ENCODE data around the gene HERC2. TPM values are rescaled to one million over a fixed set of nuclear protein-coding genes. Genes with fewer than 3 reads are reported as not detected.
"Not testable (repeated sequence)": the region's sequence is repeated elsewhere in the genome, so short reads cannot be mapped to it uniquely, and the experiment has no call there.

HERC2 gene
- total and polyA plus RNA-seq, 7 experiments from 2014 or later = 5.5 to 60.4 (median 42.0) TPM

GRCh38 chr15:28178290-28178689 lies 143.7 kb downstream of the HERC2 start:
- Mint-ChIP-seq H3K27me3 (no peaks in the 10 kb centered on the region), H3K4me3 (peak overlapping the region in 1 of 10 donors; percentile 38), H3K27ac (peak overlapping the region in 2 of 9 donors; percentile 80 to 92), H3K4me1 (peaks cover 0 to 15% (median 0%) of the 10 kb centered on the region in 7 donors), H3K36me3 (peaks cover 9 to 71% (median 30%) of the 10 kb centered on the region in 5 donors), H3K9me3 (no peaks in the 10 kb centered on the region)
- ATAC-seq = no peak
- Histone ChIP-seq H3K4me3 (ENCODE audit: low read length) (no peak overlapping the region), H3K4me1 (ENCODE audit: control insufficient read depth in 2 of 2, insufficient read depth in 2 of 2, low read length in 2 of 2) (no peaks in the 10 kb centered on the region), H3K36me3 (ENCODE audit: control insufficient read depth in 2 of 3, insufficient read depth in 3 of 3, low read length in 3 of 3) (peaks cover 0 to 15% (median 4%) of the 10 kb centered on the region in 3 experiments), H3K9me3 (ENCODE audit: control insufficient read depth in 2 of 3, low read length in 3 of 3) (no peaks in the 10 kb centered on the region), H3K27ac (ENCODE audit: low read depth, low read length) (no peak overlapping the region), H3K27me3 (ENCODE audit: control insufficient read depth in 2 of 2, insufficient read depth in 2 of 2, low read length in 2 of 2) (no peaks in the 10 kb centered on the region)
- DNase-seq = no peak
- CTCF ChIA-PET = no interaction called here
- POLR2A ChIA-PET = no interaction called here
- intact Hi-C loops (cut with micrococcal nuclease) = no loop called here

GRCh38 chr15:28169366-28169765 lies 152.6 kb downstream of the HERC2 start:
- no peaks in the 10 kb centered on the region for H3K9me3 Mint-ChIP-seq
- DNase-seq = no peak
- H3K36me3 Mint-ChIP-seq = peaks cover 25 to 79% (median 52%) of the 10 kb centered on the region in 5 donors
- H3K27me3 Mint-ChIP-seq = no peaks in the 10 kb centered on the region
- H3K4me1 Mint-ChIP-seq = peaks cover 0 to 16% (median 6%) of the 10 kb centered on the region in 7 donors
- H3K27ac ChIP-seq (ENCODE audit: low read depth, low read length) = no peak overlapping the region
- POLR2A ChIA-PET = no interaction called here
- intact Hi-C loops (cut with micrococcal nuclease) = no loop called here
- no peaks in the 10 kb centered on the region for H3K9me3 ChIP-seq (ENCODE audit: control insufficient read depth in 2 of 3, low read length in 3 of 3)
- no peak for ATAC-seq
- H3K4me1 ChIP-seq (ENCODE audit: control insufficient read depth in 2 of 2, insufficient read depth in 2 of 2, low read length in 2 of 2) = no peaks in the 10 kb centered on the region
- CTCF ChIA-PET = no interaction called here
- H3K4me3 ChIP-seq (ENCODE audit: low read length) = no peak overlapping the region
- no peaks in the 10 kb centered on the region for H3K27me3 ChIP-seq (ENCODE audit: control insufficient read depth in 2 of 2, insufficient read depth in 2 of 2, low read length in 2 of 2)
- no peak overlapping the region for H3K27ac Mint-ChIP-seq
- peaks cover 0 to 34% (median 4%) of the 10 kb centered on the region in 3 experiments for H3K36me3 ChIP-seq (ENCODE audit: control insufficient read depth in 2 of 3, insufficient read depth in 3 of 3, low read length in 3 of 3)
- H3K4me3 Mint-ChIP-seq = no peak overlapping the region

GRCh38 chr15:28168405-28169121 lies 153.4 kb downstream of the HERC2 start:
- ATAC-seq = peak; percentile 27
- CTCF ChIA-PET; POLR2A ChIA-PET; intact Hi-C loops (cut with micrococcal nuclease); H3K27me3 Mint-ChIP-seq; H3K9me3 ChIP-seq (ENCODE audit: control insufficient read depth in 2 of 3, low read length in 3 of 3); H3K4me1 ChIP-seq (ENCODE audit: control insufficient read depth in 2 of 2, insufficient read depth in 2 of 2, low read length in 2 of 2); H3K4me3 ChIP-seq (ENCODE audit: low read length); H3K9me3 Mint-ChIP-seq; H3K27ac ChIP-seq (ENCODE audit: low read depth, low read length); DNase-seq; H3K27me3 ChIP-seq (ENCODE audit: control insufficient read depth in 2 of 2, insufficient read depth in 2 of 2, low read length in 2 of 2): not testable (repeated sequence)
- peaks cover 0 to 16% (median 6%) of the 10 kb centered on the region in 7 donors for H3K4me1 Mint-ChIP-seq
- H3K36me3 Mint-ChIP-seq = peaks cover 24 to 79% (median 58%) of the 10 kb centered on the region in 5 donors
- H3K36me3 ChIP-seq (ENCODE audit: control insufficient read depth in 2 of 3, insufficient read depth in 3 of 3, low read length in 3 of 3) = peaks cover 0 to 42% (median 4%) of the 10 kb centered on the region in 3 experiments
- peak overlapping the region in 2 of 9 donors; percentile 30 to 60 for H3K27ac Mint-ChIP-seq
- H3K4me3 Mint-ChIP-seq = peak overlapping the region in 3 of 10 donors; percentile 11 to 68 (median 39)

DNA sequence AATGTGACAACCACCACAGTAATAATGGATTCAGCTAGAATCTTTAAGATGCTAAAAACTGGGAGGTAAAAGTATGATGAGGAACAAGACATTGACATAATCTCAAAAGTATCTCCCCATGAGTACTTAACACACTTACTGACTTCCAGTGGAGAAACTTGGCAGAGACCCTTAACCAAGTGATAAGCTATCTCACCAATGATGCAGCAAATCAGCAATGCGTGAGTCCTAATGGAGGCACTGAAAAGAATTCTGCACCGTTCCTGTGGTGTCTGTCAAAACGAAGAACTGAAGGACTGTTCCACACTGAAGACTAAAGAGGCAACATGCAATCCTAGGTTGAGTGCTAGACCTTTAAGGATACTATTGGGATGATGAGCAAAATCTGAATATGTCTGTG lies 154.9 kb downstream of the HERC2 start:
- Mint-ChIP-seq H3K27me3 (no peaks in the 10 kb centered on the region), H3K4me3 (no peak overlapping the region), H3K4me1 (peaks cover 0 to 16% (median 6%) of the 10 kb centered on the region in 7 donors), H3K27ac (no peak overlapping the region), H3K36me3 (peaks cover 26 to 88% (median 70%) of the 10 kb centered on the region in 5 donors), H3K9me3 (no peaks in the 10 kb centered on the region)
- ATAC-seq (no peak), DNase-seq (no peak)
- no peaks in the 10 kb centered on the region for H3K4me1 ChIP-seq (ENCODE audit: control insufficient read depth in 2 of 2, insufficient read depth in 2 of 2, low read length in 2 of 2)
- POLR2A ChIA-PET = no interaction called here
- H3K9me3 ChIP-seq (ENCODE audit: control insufficient read depth in 2 of 3, low read length in 3 of 3) = no peaks in the 10 kb centered on the region
- H3K4me3 ChIP-seq (ENCODE audit: low read length) = no peak overlapping the region
- peaks cover 4 to 48% (median 8%) of the 10 kb centered on the region in 3 experiments for H3K36me3 ChIP-seq (ENCODE audit: control insufficient read depth in 2 of 3, insufficient read depth in 3 of 3, low read length in 3 of 3)
- intact Hi-C loops (cut with micrococcal nuclease) = no loop called here
- H3K27ac ChIP-seq (ENCODE audit: low read depth, low read length) = no peak overlapping the region
- CTCF ChIA-PET = no interaction called here
- no peaks in the 10 kb centered on the region for H3K27me3 ChIP-seq (ENCODE audit: control insufficient read depth in 2 of 2, insufficient read depth in 2 of 2, low read length in 2 of 2)

GRCh38 chr15:28165791-28166190 lies 156.2 kb downstream of the HERC2 start:
- intact Hi-C loops (cut with micrococcal nuclease) = no loop called here
- Histone ChIP-seq H3K4me3 (ENCODE audit: low read length) (no peak overlapping the region), H3K27ac (ENCODE audit: low read depth, low read length) (no peak overlapping the region), H3K9me3 (ENCODE audit: control insufficient read depth in 2 of 3, low read length in 3 of 3) (no peaks in the 10 kb centered on the region), H3K27me3 (ENCODE audit: control insufficient read depth in 2 of 2, insufficient read depth in 2 of 2, low read length in 2 of 2) (no peaks in the 10 kb centered on the region), H3K36me3 (ENCODE audit: control insufficient read depth in 2 of 3, insufficient read depth in 3 of 3, low read length in 3 of 3) (peaks cover 4 to 52% (median 10%) of the 10 kb centered on the region in 3 experiments), H3K4me1 (ENCODE audit: control insufficient read depth in 2 of 2, insufficient read depth in 2 of 2, low read length in 2 of 2) (no peaks in the 10 kb centered on the region)
- H3K4me1 Mint-ChIP-seq = peaks cover 0 to 16% (median 2%) of the 10 kb centered on the region in 7 donors
- ChIA-PET POLR2A (no interaction called here), CTCF (no interaction called here)
- no peak overlapping the region for H3K4me3 Mint-ChIP-seq
- H3K27me3 Mint-ChIP-seq = no peaks in the 10 kb centered on the region
- no peak overlapping the region for H3K27ac Mint-ChIP-seq
- ATAC-seq (no peak), DNase-seq (no peak)
- peaks cover 26 to 90% (median 72%) of the 10 kb centered on the region in 5 donors for H3K36me3 Mint-ChIP-seq
- no peaks in the 10 kb centered on the region for H3K9me3 Mint-ChIP-seq

DNA sequence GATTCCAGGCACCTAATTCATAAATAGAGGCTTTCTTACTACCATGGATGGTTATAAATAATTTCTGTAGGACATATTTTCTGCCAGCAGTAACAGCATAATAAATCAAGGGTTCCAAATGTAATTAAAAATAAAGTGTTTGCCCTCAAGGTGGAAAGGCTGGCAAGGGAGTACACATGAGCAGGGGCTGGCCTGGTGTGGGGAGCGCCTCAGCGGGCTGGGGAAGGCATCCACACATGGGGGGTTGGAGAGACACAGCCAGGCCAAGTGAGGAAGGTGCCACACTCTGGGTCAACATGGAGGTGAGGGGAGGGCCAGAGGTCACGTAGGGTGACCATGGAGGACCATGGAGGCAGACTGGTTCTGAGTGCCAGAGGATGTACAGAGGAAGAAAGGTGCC lies 157.1 kb downstream of the HERC2 start:
- intact Hi-C loops (cut with micrococcal nuclease) = no loop called here
- H3K4me3 ChIP-seq (ENCODE audit: low read length) = no peak overlapping the region
- Mint-ChIP-seq H3K9me3 (no peaks in the 10 kb centered on the region), H3K27me3 (no peaks in the 10 kb centered on the region), H3K4me3 (no peak overlapping the region), H3K36me3 (peaks cover 29 to 87% (median 69%) of the 10 kb centered on the region in 5 donors), H3K27ac (no peak overlapping the region), H3K4me1 (peaks cover 0 to 16% (median 2%) of the 10 kb centered on the region in 7 donors)
- no peak overlapping the region for H3K27ac ChIP-seq (ENCODE audit: low read depth, low read length)
- CTCF ChIA-PET = no interaction called here
- DNase-seq = no peak
- H3K9me3 ChIP-seq (ENCODE audit: control insufficient read depth in 2 of 3, low read length in 3 of 3) = no peaks in the 10 kb centered on the region
- H3K4me1 ChIP-seq (ENCODE audit: control insufficient read depth in 2 of 2, insufficient read depth in 2 of 2, low read length in 2 of 2) = no peaks in the 10 kb centered on the region
- no peak for ATAC-seq
- no peaks in the 10 kb centered on the region for H3K27me3 ChIP-seq (ENCODE audit: control insufficient read depth in 2 of 2, insufficient read depth in 2 of 2, low read length in 2 of 2)
- H3K36me3 ChIP-seq (ENCODE audit: control insufficient read depth in 2 of 3, insufficient read depth in 3 of 3, low read length in 3 of 3) = peaks cover 4 to 52% (median 10%) of the 10 kb centered on the region in 3 experiments
- POLR2A ChIA-PET = no interaction called here

DNA sequence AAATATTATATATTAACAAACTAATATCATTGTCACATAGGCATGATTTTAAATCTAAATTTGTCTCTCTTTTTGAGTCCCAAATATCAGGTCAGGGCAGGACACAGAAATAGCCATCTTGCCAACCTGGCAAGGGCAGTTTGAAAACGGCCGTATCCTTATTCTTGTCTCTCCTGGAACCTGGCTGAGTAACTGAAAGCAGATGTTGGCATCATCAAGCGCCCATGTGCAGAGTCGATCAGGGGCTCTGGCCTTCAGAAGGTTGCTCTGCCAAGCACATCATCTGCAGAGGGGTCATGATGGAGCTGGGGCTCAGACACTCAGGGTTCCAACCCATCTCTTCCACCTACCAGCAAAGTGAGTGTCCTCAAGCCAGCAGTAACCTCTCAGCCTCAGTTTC lies 167.7 kb downstream of the HERC2 start:
- H3K4me1 Mint-ChIP-seq = peaks cover 0 to 36% (median 0%) of the 10 kb centered on the region in 7 donors
- no peaks in the 10 kb centered on the region for H3K9me3 ChIP-seq (ENCODE audit: control insufficient read depth in 2 of 3, low read length in 3 of 3)
- no peaks in the 10 kb centered on the region for H3K27me3 ChIP-seq (ENCODE audit: control insufficient read depth in 2 of 2, insufficient read depth in 2 of 2, low read length in 2 of 2)
- H3K4me3 ChIP-seq (ENCODE audit: low read length) = no peak overlapping the region
- POLR2A ChIA-PET = no interaction called here
- peak overlapping the region in 2 of 9 donors; percentile 51 to 75 for H3K27ac Mint-ChIP-seq
- DNase-seq (no peak), ATAC-seq (no peak)
- H3K36me3 Mint-ChIP-seq = peaks cover 23 to 45% (median 32%) of the 10 kb centered on the region in 5 donors
- H3K27me3 Mint-ChIP-seq = no peaks in the 10 kb centered on the region
- H3K36me3 ChIP-seq (ENCODE audit: control insufficient read depth in 2 of 3, insufficient read depth in 3 of 3, low read length in 3 of 3) = no peaks in the 10 kb centered on the region
- no peaks in the 10 kb centered on the region for H3K4me1 ChIP-seq (ENCODE audit: control insufficient read depth in 2 of 2, insufficient read depth in 2 of 2, low read length in 2 of 2)
- no peak overlapping the region for H3K4me3 Mint-ChIP-seq
- intact Hi-C loops (cut with micrococcal nuclease) = no loop called here
- CTCF ChIA-PET = interaction anchor here (0.6 kb wide), 1 partner anchor 25 kb away, joined by 3 read pairs; no protein-coding TSS in a partner anchor
- H3K9me3 Mint-ChIP-seq = peaks cover 6 to 25% (median 14%) of the 10 kb centered on the region in 11 donors
- no peak overlapping the region for H3K27ac ChIP-seq (ENCODE audit: low read depth, low read length)
